Activated CD8-positive, alpha-beta memory T cell treated with anti-CD3 and anti-CD28 coated beads for 24 hours (primary cell): ENCODE measurements around the gene ALDH1A1.

ENCODE experiments used
- DNase-seq: peaks from one replicate; pipeline ENCODE4 v3.0.0-alpha.2; 2020

Gene ALDH1A1

GRCh38 chr9:72914750-72915149 lies 38.1 kb downstream of the ALDH1A1 start:
- no peak for DNase-seq

- DNase-seq: no peak
These were observed 39.4 kb downstream of the ALDH1A1 start for GRCh38 chr9:72913382-72914009.

- no peak for DNase-seq
These were observed 40.1 kb downstream of the ALDH1A1 start for GRCh38 chr9:72912476-72913381.

GRCh38 chr9:72911816-72912215 lies 41.0 kb downstream of the ALDH1A1 start:
- no peak for DNase-seq

- no peak for DNase-seq
These were observed 41.5 kb downstream of the ALDH1A1 start for GRCh38 chr9:72911247-72911775.

- DNase-seq: no peak
These were observed 43.4 kb downstream of the ALDH1A1 start for GRCh38 chr9:72909428-72909827.

- no peak for DNase-seq
These were observed 45.4 kb downstream of the ALDH1A1 start for GRCh38 chr9:72907421-72907820.

GRCh38 chr9:72906810-72907209 lies 46.0 kb downstream of the ALDH1A1 start:
- DNase-seq: no peak

- DNase-seq: no peak
These were observed 47.1 kb downstream of the ALDH1A1 start for GRCh38 chr9:72905514-72906480.

- DNase-seq: no peak
These were observed 48.4 kb downstream of the ALDH1A1 start for GRCh38 chr9:72904267-72905093.

GRCh38 chr9:72903103-72903502 lies 49.8 kb downstream of the ALDH1A1 start:
- no peak for DNase-seq

GRCh38 chr9:72902268-72902667 lies 50.6 kb downstream of the ALDH1A1 start:
- no peak for DNase-seq

GRCh38 chr9:72899734-72900477 lies 52.9 kb downstream of the ALDH1A1 start:
- no peak for DNase-seq

- no peak for DNase-seq
These were observed 53.8 kb downstream of the ALDH1A1 start for GRCh38 chr9:72898784-72899733.

GRCh38 chr9:72898360-72898759 lies 54.5 kb downstream of the ALDH1A1 start:
- no peak for DNase-seq

- DNase-seq: no peak
These were observed 55.7 kb downstream of the ALDH1A1 start for GRCh38 chr9:72897069-72897649.

- DNase-seq: no peak
These were observed 56.4 kb downstream of the ALDH1A1 start for GRCh38 chr9:72896439-72896838.

GRCh38 chr9:72895122-72895521 lies 57.7 kb downstream of the ALDH1A1 start:
- DNase-seq: no peak

- no peak for DNase-seq
These were observed 58.5 kb downstream of the ALDH1A1 start for GRCh38 chr9:72894342-72894741.

GRCh38 chr9:72893437-72893836 lies 59.4 kb downstream of the ALDH1A1 start:
- DNase-seq: no peak
